Nucleus accumbens (tissue), 56 donors: ENCODE results near the gene GRM3.

ENCODE experiments used
- DNase-seq, 56 donors: peaks; one replicate each; lab custom pipeline; 2025; lab: John Stamatoyannopoulos, UW

GRM3 gene

DNA sequence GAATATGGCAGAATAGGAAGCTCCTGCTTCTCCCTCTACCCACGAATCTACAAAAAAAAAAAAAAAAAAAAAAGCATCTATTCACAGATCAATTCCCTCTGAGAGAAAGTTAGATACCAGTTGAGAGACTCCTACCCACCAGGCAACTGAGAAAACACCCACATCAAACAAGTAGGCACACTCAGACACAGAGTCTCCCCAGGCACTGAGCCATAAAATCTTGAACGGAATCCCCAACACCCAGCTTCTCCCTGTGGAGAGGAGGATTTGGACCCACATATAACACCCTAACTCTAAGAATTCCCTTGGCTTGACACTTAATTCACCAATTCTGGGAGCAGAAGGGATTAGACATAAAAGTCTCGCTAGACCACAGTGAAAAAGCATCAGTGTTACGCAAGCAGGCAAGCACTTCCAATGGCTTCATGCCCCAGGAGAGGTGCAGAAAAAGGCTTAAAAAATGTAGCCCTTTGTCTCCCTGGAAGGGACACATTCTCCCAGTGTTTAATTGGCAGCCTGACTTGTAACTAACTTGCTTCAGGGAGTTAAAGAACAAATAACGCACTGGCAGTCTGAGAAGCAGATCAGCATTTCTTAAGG, 223.6 kb downstream of the GRM3 start:
- DNase-seq: peak in 35 of 56 donors; percentile 1 to 73 (median 28)

DNA sequence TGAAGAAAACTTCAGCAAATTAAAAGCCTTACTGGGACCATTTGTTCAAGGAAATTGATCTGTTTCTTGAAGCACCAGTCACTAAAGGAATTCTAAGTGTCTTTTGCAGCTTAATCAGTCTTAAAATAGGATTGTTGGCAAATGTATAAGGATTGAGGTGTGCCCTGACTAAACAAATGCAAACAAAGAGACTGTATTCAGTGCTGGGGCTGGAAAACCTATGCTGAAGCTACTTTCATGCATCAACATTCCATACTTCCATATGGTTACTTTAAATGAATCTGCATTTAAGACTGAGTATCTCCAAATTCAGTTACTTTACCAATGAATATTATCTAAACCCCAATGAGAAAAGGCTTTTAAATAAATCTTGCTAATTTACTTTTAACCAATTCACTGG, 232.4 kb downstream of the GRM3 start:
- no peak for DNase-seq

DNA sequence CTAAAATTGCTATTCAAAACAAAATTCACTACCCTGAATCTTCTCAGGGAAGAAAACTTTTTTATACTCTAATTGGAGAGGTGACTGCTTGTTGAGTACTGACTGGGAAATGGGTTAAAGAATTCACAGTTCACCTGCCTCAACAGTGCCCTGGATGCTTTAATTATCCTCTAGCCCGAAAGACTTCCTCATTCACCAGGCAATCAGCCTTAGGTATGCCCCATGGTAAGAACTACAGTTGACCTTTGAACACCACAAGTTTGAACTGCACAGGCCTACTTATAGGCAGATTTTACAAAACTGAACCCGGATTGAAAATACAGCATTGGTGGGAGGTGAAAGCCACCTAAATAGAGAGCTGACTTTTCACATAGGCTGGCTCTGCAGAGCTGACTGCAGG, 240.4 kb downstream of the GRM3 start:
- DNase-seq: no peak

DNA sequence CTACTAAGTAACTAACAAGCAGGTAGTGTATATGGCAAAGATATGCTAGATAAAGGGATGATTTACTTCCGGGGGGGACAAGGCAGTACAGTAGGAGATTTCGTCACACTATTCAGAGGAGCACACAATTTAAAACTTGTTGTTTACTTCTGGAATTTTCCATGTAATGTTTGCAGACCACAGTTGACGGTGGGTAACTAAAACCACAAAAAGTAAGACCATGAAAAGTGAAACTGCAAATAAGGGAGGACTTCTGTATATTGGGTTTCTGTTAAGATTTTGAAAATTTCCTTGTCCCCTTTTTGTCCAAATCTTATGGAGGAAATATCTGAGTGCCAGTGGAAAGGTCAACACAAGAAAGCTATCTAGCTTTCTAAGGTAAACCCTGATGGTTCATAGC, 245.8 kb downstream of the GRM3 start:
- no peak for DNase-seq

DNA sequence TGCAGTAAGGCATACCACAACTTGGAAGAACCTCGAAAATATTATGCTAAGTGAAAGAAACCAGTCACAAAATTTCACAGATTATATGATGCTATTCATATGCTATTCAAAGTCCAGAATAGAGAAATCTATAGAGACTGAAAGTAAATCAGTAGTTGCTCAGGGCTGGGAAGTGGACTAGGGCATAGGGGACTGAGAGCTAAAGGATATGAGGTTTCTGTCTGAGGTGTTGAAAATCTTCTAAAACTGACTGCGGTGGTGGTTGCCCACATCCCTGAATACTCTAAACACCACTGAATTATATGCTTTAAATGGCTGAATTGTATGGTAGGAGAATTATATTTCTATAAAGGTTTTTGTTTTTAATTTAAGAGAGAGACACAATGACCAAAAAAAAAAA, 254.5 kb downstream of the GRM3 start:
- no peak for DNase-seq

DNA sequence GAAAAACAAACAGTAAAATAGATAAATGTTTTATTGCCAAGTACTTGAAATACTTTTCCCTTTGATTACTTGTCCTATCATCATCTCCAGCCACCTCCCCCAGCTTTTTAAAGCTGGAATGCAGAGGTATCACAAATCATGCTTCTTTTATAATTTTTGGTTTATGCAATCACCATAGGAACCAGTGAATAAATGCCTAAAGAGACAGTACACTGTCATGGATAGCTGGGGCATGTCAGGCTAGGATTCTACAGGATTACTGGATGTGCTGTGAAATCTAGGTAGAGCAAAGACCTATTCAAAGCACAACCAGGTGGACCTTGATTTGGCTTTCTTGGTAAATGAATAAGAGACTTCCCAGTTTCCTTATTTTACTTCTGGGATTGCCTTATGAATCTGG, 257.2 kb downstream of the GRM3 start:
- no peak for DNase-seq

DNA sequence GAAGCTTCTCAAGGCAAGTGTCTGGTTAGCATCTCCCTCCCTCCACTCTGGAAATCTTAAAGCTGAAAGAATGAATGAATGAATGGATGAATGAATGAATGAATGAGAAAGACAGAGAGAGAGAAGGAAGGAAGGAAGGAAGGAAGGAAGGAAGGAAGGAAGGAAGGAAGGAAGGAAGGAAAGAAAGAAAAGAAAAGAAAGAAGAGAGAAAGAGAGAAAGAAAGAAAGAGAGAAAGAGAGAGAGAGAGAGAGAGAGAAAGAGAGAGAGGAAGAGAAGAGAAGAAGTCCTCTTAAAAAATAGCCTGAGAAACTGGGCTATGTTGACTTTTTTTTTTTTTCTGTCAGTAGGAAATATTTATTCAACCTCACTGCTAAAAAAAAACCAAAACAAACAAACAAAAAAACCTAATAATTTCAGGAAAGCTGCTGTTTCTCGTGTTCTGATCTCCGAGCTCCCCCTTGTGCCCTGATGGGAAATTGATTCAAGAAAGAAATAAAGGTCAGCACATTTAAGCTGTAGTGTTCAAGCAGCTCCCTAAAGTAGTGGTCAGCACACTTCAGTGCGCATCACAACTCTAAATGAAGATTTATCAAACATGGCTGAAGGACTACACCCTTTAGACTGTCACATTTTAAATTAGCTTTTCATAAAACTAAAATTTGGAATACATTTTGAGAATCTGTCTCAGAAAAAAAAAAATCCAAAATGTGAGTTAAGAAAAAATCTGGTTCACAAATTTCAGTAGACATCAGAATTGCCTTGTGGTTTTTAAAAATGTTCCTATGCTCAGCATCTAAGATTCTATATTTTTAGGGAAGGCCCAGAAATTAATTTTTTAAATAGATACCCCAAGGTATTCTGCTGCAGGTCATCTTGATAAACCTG, 261.5 kb downstream of the GRM3 start:
- peak in 12 of 56 donors; percentile 0 to 48 (median 4) for DNase-seq

DNA sequence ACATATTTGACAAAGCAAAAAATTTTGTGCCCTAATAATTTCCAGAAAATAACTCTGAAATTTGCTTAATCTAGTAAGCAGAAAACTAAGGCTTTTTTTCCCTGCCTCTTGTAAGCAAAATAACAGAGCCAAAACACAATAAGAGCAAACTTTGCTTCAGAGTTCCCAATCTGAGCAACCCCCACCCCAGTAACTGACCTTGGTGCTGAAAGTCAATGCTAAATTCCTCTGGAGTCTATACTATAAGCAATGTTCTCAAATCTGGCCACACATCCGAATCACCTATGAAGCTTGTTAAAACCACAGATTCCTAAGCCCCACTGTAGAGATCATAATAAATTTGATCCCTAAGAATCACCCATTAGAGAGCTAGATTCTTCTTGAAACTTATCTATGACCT, 265.2 kb downstream of the GRM3 start:
- no peak for DNase-seq

DNA sequence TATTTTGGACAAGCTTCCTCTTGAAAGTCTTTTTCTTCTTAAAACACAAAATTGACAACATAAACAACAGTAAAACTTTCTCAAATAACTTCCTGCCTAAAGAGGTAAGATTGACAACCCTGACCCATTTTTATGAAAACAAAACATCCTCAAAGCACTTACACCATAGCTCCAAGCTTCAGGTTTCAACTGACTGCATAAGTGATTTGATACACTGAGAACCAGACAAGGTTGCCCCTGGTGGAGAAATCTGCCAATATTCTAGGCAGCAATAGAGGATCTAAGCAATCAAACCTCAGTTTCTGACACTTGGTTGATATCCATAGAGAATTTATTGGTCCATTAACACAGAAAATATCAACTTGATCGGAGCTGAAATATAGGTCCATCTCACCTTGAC, 267.9 kb downstream of the GRM3 start:
- DNase-seq: no peak

DNA sequence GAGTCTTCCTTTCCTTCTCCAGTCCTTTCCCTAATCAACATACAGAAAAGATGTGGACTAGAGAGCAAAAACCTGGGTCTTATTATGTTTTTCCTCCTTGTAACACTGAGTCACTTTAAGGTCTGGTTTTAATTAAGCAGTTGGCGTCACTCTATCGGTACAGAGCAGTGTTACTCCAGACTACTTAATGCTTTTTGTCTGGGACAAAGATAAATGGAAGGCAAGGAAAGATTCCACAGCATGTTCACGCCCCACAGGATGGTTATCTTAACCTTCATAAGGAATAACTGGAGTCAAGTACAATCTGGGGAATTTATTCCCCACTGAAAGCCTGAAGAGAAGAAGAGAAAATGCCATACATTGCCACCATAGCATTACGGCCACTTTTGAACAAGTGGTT, 270.0 kb downstream of the GRM3 start:
- DNase-seq: no peak
